ENCODE data around the gene SNAP23.
"Not testable (repeated sequence)": the region's sequence is repeated elsewhere in the genome, so short reads cannot be mapped to it uniquely, and the experiment has no call there.

The SNAP23 gene

GRCh38 chr15:42553554-42553953, 58.1 kb downstream of the SNAP23 start:
- DNase-seq (ENCODE audit: low read depth): no peak
- no peak for TF ChIP-seq CTCF (IDR thresholded peaks at IDR 0.05; ENCODE audit: control insufficient read depth, extremely low read depth, insufficient read depth)
- H3K4me3 ChIP-seq (ENCODE audit: low read depth, low read length): no peak overlapping the region

GRCh38 chr15:42556550-42557207, 61.2 kb downstream of the SNAP23 start:
- DNase-seq (ENCODE audit: low read depth); H3K4me3 ChIP-seq (ENCODE audit: low read depth, low read length): not testable (repeated sequence)

GRCh38 chr15:42558739-42559138, 63.3 kb downstream of the SNAP23 start:
- DNase-seq (ENCODE audit: low read depth): no peak
- no peak overlapping the region for H3K4me3 ChIP-seq (ENCODE audit: low read depth, low read length)
- no peak for TF ChIP-seq CTCF (IDR thresholded peaks at IDR 0.05; ENCODE audit: control insufficient read depth, extremely low read depth, insufficient read depth)

GRCh38 chr15:42575188-42576039, 80.0 kb downstream of the SNAP23 start, which contains the start of gene STARD9:
STARD9 (plus strand) TSS chr15:42575606; CDS start chr15:42575716, 110 bp downstream.
- H3K4me3 ChIP-seq (ENCODE audit: low read depth, low read length): peak within 1 kb of the TSS; percentile 68
- TF ChIP-seq CTCF (IDR thresholded peaks at IDR 0.05; ENCODE audit: control insufficient read depth, extremely low read depth, insufficient read depth): no peak
- DNase-seq (ENCODE audit: low read depth): peak; percentile 95

- peak overlapping the region; percentile 68 for H3K4me3 ChIP-seq (ENCODE audit: low read depth, low read length)
- TF ChIP-seq CTCF (IDR thresholded peaks at IDR 0.05; ENCODE audit: control insufficient read depth, extremely low read depth, insufficient read depth): no peak
- DNase-seq (ENCODE audit: low read depth): no peak
Measured at GRCh38 chr15:42576040-42576594, 80.7 kb downstream of the SNAP23 start.

- no peak overlapping the region for H3K4me3 ChIP-seq (ENCODE audit: low read depth, low read length)
- no peak for TF ChIP-seq CTCF (IDR thresholded peaks at IDR 0.05; ENCODE audit: control insufficient read depth, extremely low read depth, insufficient read depth)
- no peak for DNase-seq (ENCODE audit: low read depth)
Measured at GRCh38 chr15:42576776-42577175, 81.3 kb downstream of the SNAP23 start.

GRCh38 chr15:42577514-42578031, 82.1 kb downstream of the SNAP23 start:
- no peak for DNase-seq (ENCODE audit: low read depth)
- TF ChIP-seq CTCF (IDR thresholded peaks at IDR 0.05; ENCODE audit: control insufficient read depth, extremely low read depth, insufficient read depth): no peak
- H3K4me3 ChIP-seq (ENCODE audit: low read depth, low read length): no peak overlapping the region
